Peyer's patch (tissue), 4 donors: ENCODE measurements around the gene YOD1. TPM values are rescaled to one million over a fixed set of nuclear protein-coding genes. Genes with fewer than 3 reads are reported as not detected.

ENCODE experiments used
- DNase-seq, 3 donors: peaks; one replicate each; pipeline ENCODE4 v3.0.0-alpha.2; 2017 to 2019
- H3K27ac ChIP-seq, 4 donors: fragments of 200-600 bp; sonication (generic); one replicate each; pipeline ENCODE4 v1.5.1; 2016 to 2019
- H3K27me3 ChIP-seq, 2 donors: fragments of 200-600 bp; sonication (generic); one replicate each; pipeline ENCODE4 v1.5.1; 2019
- H3K36me3 ChIP-seq, 3 donors: fragments of 200-600 bp; sonication (generic); one replicate each; pipeline ENCODE4 v1.5.1; 2016 to 2019
- H3K4me1 ChIP-seq, 4 donors: fragments of 200-600 bp; sonication (generic); one replicate each; pipeline ENCODE4 v1.5.1; 2016 to 2019
- H3K4me3 ChIP-seq, 4 donors: fragments of 200-600 bp; sonication (generic); 1 replicate in 3 of 4; 2 replicates in 1 of 4; pipeline ENCODE4 v1.5.1; 2016 to 2019; ENCODE audit warnings: mild to moderate bottlenecking in 1 of 4
- H3K9me3 ChIP-seq, 4 donors: fragments of 200-600 bp; sonication (generic); one replicate each; pipeline ENCODE4 v1.5.1; 2016 to 2019; ENCODE audit warnings: mild to moderate bottlenecking in 1 of 4
- CTCF ChIP-seq, 6 experiments: fragments of 450-650 bp in 4 of 6; fragments of 200-600 bp in 2 of 6; sonication (generic) in 1 of 6; IDR thresholded peaks; one replicate each; pipeline ENCODE4 v1.5.1; 2017 to 2019; ENCODE audit warnings: antibody characterized with exemption in 6 of 6, mild to moderate bottlenecking in 3 of 6, moderate library complexity in 1 of 6
- POLR2A ChIP-seq, 2 donors: fragments of 450-650 bp; IDR thresholded peaks; one replicate each; pipeline ENCODE4 v1.5.1; 2017; ENCODE audit warnings: antibody characterized with exemption in 2 of 2, mild to moderate bottlenecking in 2 of 2, moderate library complexity in 2 of 2
- total RNA-seq, 4 donors: library from RNA; depleted of rRNA; stranded (reverse); fragments of >200 nt; gene quantifications; one replicate each; pipeline ENCODE4 v1.1.0, GENCODE V29; 2016

YOD1 gene
- 10 to 100 TPM in 2 of 4 donors, 1 to 10 TPM in 2; 7.4 to 12.7 (median 10.2) TPM for total RNA-seq

GRCh38 chr1:207051191-207051943, at the start of gene YOD1:
YOD1 (minus strand) TSS chr1:207051208; CDS start chr1:207051030, 178 bp downstream.
- TF ChIP-seq CTCF (IDR thresholded peaks at IDR 0.05), result no peak
- peak in 1 of 2 donors; percentile 44 for TF ChIP-seq POLR2A (IDR thresholded peaks at IDR 0.05)
- Histone ChIP-seq H3K27ac (peak within 1 kb of the TSS; percentile 79 to 98 (median 86)), H3K4me3 (peak within 1 kb of the TSS; percentile 70 to 97 (median 81)), H3K36me3 (peaks cover 0 to 14% (median 0%) of the 10 kb centered on the region in 3 donors), H3K27me3 (no peaks in the 10 kb centered on the region), H3K4me1 (peaks cover 0 to 41% (median 2%) of the 10 kb centered on the region in 4 donors), H3K9me3 (no peaks in the 10 kb centered on the region)
- peak in 1 of 3 donors; percentile 69 for DNase-seq

- H3K36me3 ChIP-seq, result no peaks in the 10 kb centered on the region
- no peak for DNase-seq
- H3K4me1 ChIP-seq, result no peaks in the 10 kb centered on the region
- no peaks in the 10 kb centered on the region for H3K27me3 ChIP-seq
- H3K27ac ChIP-seq, result no peak overlapping the region
- TF ChIP-seq CTCF (IDR thresholded peaks at IDR 0.05) (no peak), POLR2A (IDR thresholded peaks at IDR 0.05) (no peak)
- H3K9me3 ChIP-seq, result no peaks in the 10 kb centered on the region
- no peak overlapping the region for H3K4me3 ChIP-seq
These were observed 46.9 kb upstream of the YOD1 start for GRCh38 chr1:207097871-207098324.

- no peaks in the 10 kb centered on the region for H3K36me3 ChIP-seq
- H3K4me3 ChIP-seq, result no peak overlapping the region
- H3K27ac ChIP-seq, result no peak overlapping the region
- H3K4me1 ChIP-seq, result no peaks in the 10 kb centered on the region
- no peak for DNase-seq
- TF ChIP-seq CTCF (IDR thresholded peaks at IDR 0.05) (no peak), POLR2A (IDR thresholded peaks at IDR 0.05) (no peak)
- no peaks in the 10 kb centered on the region for H3K9me3 ChIP-seq
- no peaks in the 10 kb centered on the region for H3K27me3 ChIP-seq
These were observed 42.9 kb upstream of the YOD1 start for GRCh38 chr1:207093944-207094343.

GRCh38 chr1:207091200-207091908, 40.3 kb upstream of the YOD1 start:
- Histone ChIP-seq H3K27me3 (no peaks in the 10 kb centered on the region), H3K4me3 (no peak overlapping the region), H3K27ac (no peak overlapping the region), H3K36me3 (no peaks in the 10 kb centered on the region), H3K4me1 (no peaks in the 10 kb centered on the region), H3K9me3 (no peaks in the 10 kb centered on the region)
- TF ChIP-seq CTCF (IDR thresholded peaks at IDR 0.05) (no peak), POLR2A (IDR thresholded peaks at IDR 0.05) (no peak)
- DNase-seq, result no peak

GRCh38 chr1:207089627-207090355, 38.8 kb upstream of the YOD1 start:
- no peak for DNase-seq
- H3K27me3 ChIP-seq, result no peaks in the 10 kb centered on the region
- no peak for TF ChIP-seq CTCF (IDR thresholded peaks at IDR 0.05)
- no peak for TF ChIP-seq POLR2A (IDR thresholded peaks at IDR 0.05)
- H3K9me3 ChIP-seq, result no peaks in the 10 kb centered on the region
- H3K4me1 ChIP-seq, result peaks cover 0 to 2% (median under 1%) of the 10 kb centered on the region in 4 donors
- H3K36me3 ChIP-seq, result no peaks in the 10 kb centered on the region
- peak overlapping the region in 2 of 4 donors; percentile 20 to 22 for H3K4me3 ChIP-seq
- peak overlapping the region in 1 of 4 donors; percentile 25 for H3K27ac ChIP-seq
